ENCODE measurements around the gene SLAMF6.
"Not testable (repeated sequence)": the region's sequence is repeated elsewhere in the genome, so short reads cannot be mapped to it uniquely, and the experiment has no call there.

Gene SLAMF6

GRCh38 chr1:160504651-160505050 lies 18.4 kb downstream of the SLAMF6 start:
- no peak for DNase-seq

- DNase-seq = no peak
Observed at GRCh38 chr1:160503087-160503486, 20.0 kb downstream of the SLAMF6 start.

GRCh38 chr1:160500321-160500990 lies 22.6 kb downstream of the SLAMF6 start:
- no peak for DNase-seq

GRCh38 chr1:160499631-160500030 lies 23.4 kb downstream of the SLAMF6 start:
- no peak for DNase-seq

GRCh38 chr1:160498301-160499065 lies 24.6 kb downstream of the SLAMF6 start:
- not testable (repeated sequence) for DNase-seq

DNA sequence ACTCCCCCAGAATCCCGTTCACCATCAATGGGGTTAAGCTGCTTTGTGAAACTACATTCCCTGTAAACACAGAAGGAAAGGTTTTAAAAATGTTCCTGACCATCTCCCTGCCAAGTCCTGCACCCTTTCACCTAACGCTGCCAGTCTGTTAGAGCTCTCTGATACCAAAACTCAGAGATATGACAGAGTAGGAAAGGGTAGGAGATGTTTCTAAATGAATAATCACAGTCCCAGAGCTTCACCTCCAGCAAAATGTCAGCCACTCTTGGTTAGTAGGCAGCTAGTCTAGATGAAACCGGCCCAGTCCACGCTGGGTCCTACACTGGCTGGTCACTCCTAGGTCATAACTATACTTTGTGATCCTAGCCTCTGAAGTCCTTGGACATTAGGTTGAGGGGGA lies 26.7 kb downstream of the SLAMF6 start:
- no peak for DNase-seq

- DNase-seq = no peak
Observed at GRCh38 chr1:160494620-160495019, 28.4 kb downstream of the SLAMF6 start.

DNA sequence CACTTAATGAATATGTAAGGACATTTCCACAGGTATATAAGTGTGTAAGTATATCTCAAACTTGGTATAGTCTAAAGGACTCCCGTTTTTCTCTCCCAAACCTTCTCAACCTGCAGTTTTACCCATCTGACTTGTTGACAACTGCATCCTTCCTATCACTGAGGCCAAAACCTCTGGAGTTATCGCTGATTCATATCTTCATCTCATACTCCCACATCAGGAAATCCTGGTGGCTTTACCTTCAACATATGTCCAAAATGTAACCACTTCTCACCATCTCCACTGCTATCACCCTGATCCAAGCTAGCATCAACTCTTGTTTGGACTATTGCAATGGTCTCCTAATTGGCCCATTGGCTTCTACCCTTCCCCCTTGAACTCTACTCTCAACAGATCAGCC lies 30.4 kb downstream of the SLAMF6 start:
- DNase-seq = no peak

- DNase-seq = no peak
Observed at GRCh38 chr1:160491981-160492380, 31.1 kb downstream of the SLAMF6 start.

GRCh38 chr1:160491017-160491416 lies 32.0 kb downstream of the SLAMF6 start:
- no peak for DNase-seq

GRCh38 chr1:160489513-160490261 lies 33.4 kb downstream of the SLAMF6 start:
- no peak for DNase-seq

DNA sequence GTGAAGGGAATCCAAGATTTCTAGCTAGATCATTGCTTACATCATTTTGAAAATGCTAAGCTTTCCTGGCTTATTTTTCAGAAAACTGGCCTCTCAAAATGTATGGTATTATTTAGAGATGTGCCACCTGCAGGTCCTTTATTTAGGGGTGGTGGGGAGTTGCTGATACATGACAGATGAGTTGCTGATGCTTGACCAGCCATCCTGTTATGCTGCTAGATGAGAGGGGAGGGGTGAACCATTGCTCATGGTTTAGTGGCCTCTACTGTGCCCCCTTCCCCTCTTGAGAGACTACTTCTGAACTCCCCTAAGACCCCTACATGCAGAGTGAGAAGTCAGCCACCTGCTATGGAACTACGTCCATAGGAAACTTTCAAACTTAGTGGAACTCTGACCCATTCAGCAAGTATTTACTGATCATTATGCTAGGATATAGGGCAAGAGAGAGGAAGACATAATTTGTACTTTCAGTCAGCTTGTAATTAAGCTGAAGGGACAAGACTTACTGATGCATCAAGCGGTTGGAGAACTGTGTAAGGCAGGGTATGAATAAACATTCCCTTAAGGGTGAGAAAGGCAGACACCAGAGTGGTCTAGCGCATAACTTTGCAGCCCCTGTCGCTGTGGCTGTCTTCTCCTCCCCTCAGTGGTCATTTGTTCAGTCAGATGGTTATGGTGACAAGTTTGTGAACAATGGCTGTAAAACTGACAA lies 34.6 kb downstream of the SLAMF6 start:
- DNase-seq = no peak

GRCh38 chr1:160486453-160486852 lies 36.6 kb downstream of the SLAMF6 start:
- DNase-seq = no peak

GRCh38 chr1:160483505-160484185 lies 39.4 kb downstream of the SLAMF6 start:
- no peak for DNase-seq

DNA sequence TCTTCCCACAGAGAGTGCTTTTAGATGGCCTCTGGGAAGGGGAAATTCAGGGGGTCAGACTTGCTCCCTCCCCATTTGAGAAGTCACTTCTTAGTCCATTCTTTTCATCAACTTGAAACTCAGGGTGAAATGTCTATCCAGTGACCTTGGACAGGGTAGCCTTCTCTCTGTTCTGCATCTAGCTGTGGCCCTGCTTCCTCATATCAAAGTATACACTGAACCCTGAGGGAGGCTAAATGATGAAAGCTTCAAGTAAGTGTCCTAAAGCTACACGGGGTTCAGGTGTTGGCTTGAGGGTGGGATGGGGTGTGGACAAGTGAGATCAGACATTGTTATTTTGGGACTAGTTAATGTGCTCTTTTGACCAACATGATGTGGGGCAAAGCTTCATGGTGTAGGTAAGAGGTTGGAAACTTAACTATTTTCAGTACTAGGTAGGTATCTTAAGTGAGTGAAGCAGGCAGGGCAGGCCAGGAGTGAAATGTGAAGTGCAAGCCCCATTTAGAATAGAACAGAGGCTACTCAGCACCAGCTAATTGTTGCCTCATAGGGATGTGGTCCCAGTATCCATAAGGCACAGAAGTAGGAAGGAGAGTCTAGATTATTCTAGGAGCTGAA lies 41.0 kb downstream of the SLAMF6 start:
- DNase-seq = no peak

GRCh38 chr1:160480781-160481180 lies 42.3 kb downstream of the SLAMF6 start:
- DNase-seq = not testable (repeated sequence)

DNA sequence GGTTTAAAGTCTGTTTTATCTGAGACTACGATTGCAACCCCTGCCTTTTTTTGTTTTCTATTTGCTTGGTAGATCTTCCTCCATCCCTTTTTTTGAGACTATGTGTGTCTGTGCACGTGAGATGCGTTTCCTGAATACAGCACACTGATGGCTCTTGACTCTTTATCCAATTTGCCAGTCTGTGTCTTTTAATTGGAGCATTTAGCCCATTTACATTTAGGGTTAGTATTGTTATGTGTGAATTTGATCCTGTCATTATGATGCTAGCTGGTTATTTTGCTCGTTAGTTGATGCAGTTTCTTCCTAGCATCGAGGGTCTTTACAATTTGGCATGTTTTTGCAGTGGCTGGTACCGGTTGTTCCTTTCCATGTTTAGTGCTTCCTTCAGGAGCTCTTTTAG lies 44.0 kb downstream of the SLAMF6 start:
- DNase-seq = not testable (repeated sequence)

DNA sequence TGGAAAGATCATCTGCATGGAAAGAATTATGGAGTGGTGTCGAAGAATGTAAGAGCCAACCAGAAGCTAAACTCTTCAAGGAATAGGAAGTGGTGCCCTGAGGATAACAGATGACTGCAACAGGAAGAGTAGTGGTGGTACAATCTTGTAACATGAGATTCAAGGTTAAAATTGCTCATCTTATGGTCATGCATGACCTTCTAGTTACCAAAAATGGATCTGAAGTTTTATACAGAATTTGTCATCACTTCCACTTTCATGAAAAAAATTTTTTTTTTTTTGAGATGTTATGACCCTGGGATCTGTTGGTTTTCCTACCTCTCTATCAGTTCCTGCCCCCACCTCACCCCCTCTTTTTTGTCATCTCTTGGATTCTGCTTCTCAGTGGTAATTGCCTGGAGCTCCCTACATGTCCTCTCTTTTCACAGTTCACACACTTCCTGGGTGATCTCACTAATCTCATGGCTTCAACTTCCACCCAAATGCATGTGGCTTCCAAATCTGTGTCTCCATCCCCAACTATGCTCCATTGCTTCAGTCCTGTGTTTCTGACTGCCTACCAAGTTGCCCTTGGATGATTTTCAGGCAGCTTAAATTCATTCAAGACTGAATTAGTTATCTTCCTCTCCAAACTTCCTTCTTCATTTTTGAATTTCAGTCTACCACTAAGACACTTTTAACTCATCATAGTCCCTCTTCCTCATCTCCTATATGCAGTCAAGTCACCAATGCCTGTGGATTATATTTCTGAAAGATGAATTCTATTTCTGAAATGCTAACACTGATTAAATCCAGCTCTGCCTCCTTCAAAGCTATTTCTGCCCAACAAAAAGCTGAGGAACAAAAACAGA lies 48.4 kb downstream of the SLAMF6 start:
- no peak for DNase-seq

GRCh38 chr1:160472112-160472511 lies 50.9 kb downstream of the SLAMF6 start:
- DNase-seq = no peak

DNA sequence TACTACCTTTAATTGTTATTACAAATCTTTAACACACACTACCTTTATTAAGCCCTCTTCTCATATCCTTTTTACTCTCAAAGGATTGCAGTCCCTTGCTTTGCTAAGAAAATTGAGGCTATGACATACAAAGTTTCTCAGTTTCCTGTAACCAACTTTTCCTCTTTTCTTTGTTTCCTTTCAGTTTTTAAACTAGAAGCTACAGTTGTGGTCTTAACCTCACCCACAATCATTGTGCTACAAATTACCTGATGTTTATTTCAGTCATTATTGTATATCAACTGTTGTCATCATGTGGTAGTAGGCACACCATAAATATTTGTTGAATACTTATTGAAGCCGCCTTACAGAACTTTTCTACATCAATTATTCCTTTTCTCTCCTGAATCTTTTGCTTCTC lies 51.8 kb downstream of the SLAMF6 start:
- no peak for DNase-seq

GRCh38 chr1:160467576-160467975 lies 55.5 kb downstream of the SLAMF6 start:
- DNase-seq = no peak

Measured in right kidney (tissue), 1 donor.